B cell (primary cell): ENCODE results near the gene SCYL2. TPM values are rescaled to one million over a fixed set of nuclear protein-coding genes. Genes with fewer than 3 reads are reported as not detected.
"Not testable (repeated sequence)": the region's sequence is repeated elsewhere in the genome, so short reads cannot be mapped to it uniquely, and the experiment has no call there.

ENCODE experiments used
- ATAC-seq: fragments of 200-7000 bp; cut with Tn5 transposase; one replicate; pipeline ENCODE4 v1.10.0; 2021; ENCODE audit warnings: low read depth, mild to moderate bottlenecking, moderate number of reproducible peaks, moderate library complexity
- CTCF ChIA-PET: fragments of 350-600 bp; sonication (Branson Sonifier 250); formaldehyde crosslinking; loops from one replicate; lab custom pipeline; 2021; ENCODE audit warnings: antibody characterized with exemption, inconsistent platforms; lab: Charles Lee
- POLR2A ChIA-PET: fragments of 350-600 bp; sonication (Branson Sonifier 250); formaldehyde crosslinking; loops from one replicate; lab custom pipeline; 2021; ENCODE audit warnings: antibody characterized with exemption; lab: Charles Lee
- DNase-seq: peaks from one replicate; pipeline ENCODE4 v3.0.0; 2013
- H2AFZ ChIP-seq: 2 replicates; pipeline ENCODE4 v1.6.1; 2012; ENCODE audit warnings: mild to moderate bottlenecking, low read depth, low read length; ENCODE audit not compliant: insufficient read depth, poor library complexity, severe bottlenecking
- H3K27ac ChIP-seq, 2 donors: 1 replicate in 1 of 2; 2 replicates in 1 of 2; pipeline ENCODE4 v1.5.1; 2012 to 2013; ENCODE audit warnings: low read length in 2 of 2, mild to moderate bottlenecking in 2 of 2, moderate library complexity in 1 of 2
- H3K27me3 ChIP-seq, 4 experiments: fragments of 200-600 bp in 1 of 4; sonication (generic) in 1 of 4; replicated peaks in 1 of 4; 1 replicate in 2 of 4; 2 replicates in 2 of 4; pipeline versions ENCODE4 v1.6.1 to v1.7.0; 2013 to 2016; ENCODE audit warnings: low read length in 3 of 4, mild to moderate bottlenecking in 2 of 4, mixed read lengths in 1 of 4, moderate library complexity in 1 of 4; ENCODE audit not compliant: insufficient read depth in 4 of 4, control insufficient read depth in 3 of 4; ENCODE audit errors: control extremely low read depth in 1 of 4
- H3K36me3 ChIP-seq, 2 experiments: replicated peaks in 1 of 2; 1 replicate in 1 of 2; 2 replicates in 1 of 2; pipeline versions ENCODE4 v1.6.1 to v1.7.1; 2013; ENCODE audit warnings: low read length in 1 of 2; ENCODE audit not compliant: insufficient read depth in 2 of 2, control insufficient read depth in 1 of 2; ENCODE audit errors: control extremely low read depth in 1 of 2, extremely low read depth in 1 of 2
- H3K4me1 ChIP-seq, 2 donors: fragments of 200-600 bp in 1 of 2; sonication (generic) in 1 of 2; 1 replicate in 1 of 2; 2 replicates in 1 of 2; pipeline versions ENCODE4 v1.5.1 to v1.6.1; 2013 to 2017; ENCODE audit warnings: low read length in 2 of 2; ENCODE audit not compliant: control insufficient read depth in 2 of 2, insufficient read depth in 2 of 2
- H3K4me2 ChIP-seq: replicated peaks from 2 replicates; pipeline ENCODE3; 2012; ENCODE audit warnings: mild to moderate bottlenecking, low read depth, low read length; ENCODE audit not compliant: poor library complexity, severe bottlenecking
- H3K4me3 ChIP-seq, 5 experiments: fragments of 200-600 bp in 1 of 5; sonication (generic) in 1 of 5; 1 replicate in 3 of 5; 2 replicates in 2 of 5; pipeline versions ENCODE4 v1.5.1 to v1.7.0; 2011 to 2016; ENCODE audit warnings: low read length in 4 of 5, mild to moderate bottlenecking in 4 of 5, low read depth in 2 of 5, control low read depth in 1 of 5, moderate library complexity in 1 of 5; ENCODE audit not compliant: insufficient read depth in 1 of 5; ENCODE audit errors: control extremely low read depth in 1 of 5, extremely low read depth in 1 of 5
- H3K79me2 ChIP-seq: fragments of 200-600 bp; sonication (generic); one replicate; pipeline ENCODE4 v1.6.0; 2016; ENCODE audit warnings: low read length; ENCODE audit not compliant: control insufficient read depth, insufficient read depth
- H3K9ac ChIP-seq: fragments of 200-600 bp; sonication (generic); 2 replicates; pipeline ENCODE4 v1.6.1; 2017; ENCODE audit warnings: mild to moderate bottlenecking, low read length, moderate library complexity
- H3K9me3 ChIP-seq, 3 donors: one replicate each; pipeline versions ENCODE4 v1.6.1 to v1.7.1; 2013; ENCODE audit warnings: low read length in 2 of 3; ENCODE audit not compliant: control insufficient read depth in 2 of 3, insufficient read depth in 1 of 3; ENCODE audit errors: control extremely low read depth in 1 of 3
- H4K20me1 ChIP-seq: 2 replicates; pipeline ENCODE4 v1.6.0; 2012; ENCODE audit warnings: mild to moderate bottlenecking, low read length; ENCODE audit not compliant: insufficient read depth, control insufficient read depth, poor library complexity, severe bottlenecking
- H3K27ac Mint-ChIP-seq: one replicate; pipeline ENCODE4 v1.8.0; 2021; ENCODE audit warnings: mixed read lengths
- H3K27me3 Mint-ChIP-seq: one replicate; pipeline ENCODE4 v1.8.0; 2021; ENCODE audit warnings: mixed read lengths
- H3K4me1 Mint-ChIP-seq: one replicate; pipeline ENCODE4 v1.8.0; 2021; ENCODE audit warnings: mixed read lengths
- H3K4me3 Mint-ChIP-seq: one replicate; pipeline ENCODE4 v1.8.0; 2021; ENCODE audit warnings: mixed read lengths
- H3K9me3 Mint-ChIP-seq: one replicate; pipeline ENCODE4 v1.8.0; 2022; ENCODE audit warnings: mixed read lengths; ENCODE audit not compliant: insufficient read depth
- CTCF ChIP-seq: fragments of 200-600 bp; IDR thresholded peaks from one replicate; pipeline ENCODE4 v1.8.0; 2022; ENCODE audit warnings: antibody characterized with exemption, mild to moderate bottlenecking
- EZH2 ChIP-seq: IDR thresholded peaks from 2 replicates; pipeline ENCODE4 v1.6.1; 2012; ENCODE audit warnings: borderline replicate concordance, low read depth, mild to moderate bottlenecking, moderate library complexity, low read length; ENCODE audit not compliant: insufficient read depth, poor library complexity, severe bottlenecking
- WGBS: methylation state at CpG from one replicate; pipeline ENCODE4 v1.1.5; 2013; ENCODE audit warnings: missing lambda C conversion rate; ENCODE audit not compliant: insufficient coverage; 5-methylcytosine and 5-hydroxymethylcytosine counted together
- intact Hi-C: fragments of 100-400 bp; cut with micrococcal nuclease; formaldehyde crosslinking; loops from one replicate; pipeline ENCODE4 v1.10.0; 2022
- polyA plus RNA-seq: library from polyadenylated mRNA; depleted of rRNA; stranded (reverse); fragments of >200 nt; gene quantifications from 2 replicates; pipeline ENCODE4 v1.2.3, GENCODE V29; 2012
- total RNA-seq, 2 donors: library from RNA; stranded (reverse); fragments of 120-200 nt in 1 of 2; gene quantifications; 1 replicate in 1 of 2; 2 replicates in 1 of 2; pipeline versions ENCODE4 v1.2.3 to v1.2.4, GENCODE V29; 2013 to 2022

SCYL2 gene
- total and polyA plus RNA-seq, 2 donors (not counting 1 experiment from before 2014, with no cell fraction given), result 8.8 to 38.4 TPM

GRCh38 chr12:100293017-100293416, 26.0 kb downstream of the SCYL2 start:
- CTCF ChIA-PET, result no interaction called here
- H3K27ac Mint-ChIP-seq, result no peak overlapping the region

GRCh38 chr12:100294366-100294765, 27.4 kb downstream of the SCYL2 start:
- H4K20me1 ChIP-seq, H3K9me3 ChIP-seq, H3K9me3 Mint-ChIP-seq, H3K27me3 ChIP-seq, CTCF ChIA-PET, ATAC-seq, H3K4me3 Mint-ChIP-seq, H2AFZ ChIP-seq, H3K4me3 ChIP-seq, H3K27me3 Mint-ChIP-seq, H3K4me1 Mint-ChIP-seq, H3K4me2 ChIP-seq, DNase-seq, H3K27ac ChIP-seq, H3K27ac Mint-ChIP-seq, H3K79me2 ChIP-seq, intact Hi-C loops, POLR2A ChIA-PET, H3K4me1 ChIP-seq, H3K9ac ChIP-seq: not testable (repeated sequence)
- peaks cover 1 to 24% of the 10 kb centered on the region in 2 experiments for H3K36me3 ChIP-seq
- no CpG with 5 or more reads among the region's 24 CpGs for WGBS

More at GRCh38 chr12:100293017-100293416, 26.0 kb downstream of the SCYL2 start:
- no peak for ATAC-seq
- no peaks in the 10 kb centered on the region for H3K4me1 Mint-ChIP-seq
- no peak for TF ChIP-seq CTCF
- no peak for TF ChIP-seq EZH2
- Histone ChIP-seq H3K9ac (no peak overlapping the region), H3K4me1 (no peaks in the 10 kb centered on the region), H3K79me2 (no peaks in the 10 kb centered on the region), H3K4me3 (no peak overlapping the region), H3K27me3 (no peaks in the 10 kb centered on the region), H2AFZ (no peak overlapping the region), H3K4me2 (no peak overlapping the region), H4K20me1 (no peaks in the 10 kb centered on the region), H3K36me3 (peaks cover 0 to 29% of the 10 kb centered on the region in 2 experiments), H3K27ac (no peak overlapping the region), H3K9me3 (no peaks in the 10 kb centered on the region)
- intact Hi-C loops, result no loop called here
- H3K9me3 Mint-ChIP-seq, result no peaks in the 10 kb centered on the region
- no peak for DNase-seq
- WGBS, result no CpG with 5 or more reads among the region's 1 CpG
- H3K4me3 Mint-ChIP-seq, result no peak overlapping the region
- POLR2A ChIA-PET, result interaction anchor here (0.5 kb wide), 1 partner anchor 53 kb away, joined by 8 read pairs; no protein-coding TSS in a partner anchor
- H3K27me3 Mint-ChIP-seq, result no peaks in the 10 kb centered on the region
